Measurements from ENCODE around the gene KIF4A. TPM values are rescaled to one million over a fixed set of nuclear protein-coding genes. Genes with fewer than 3 reads are reported as not detected.
"Not testable (repeated sequence)": the region's sequence is repeated elsewhere in the genome, so short reads cannot be mapped to it uniquely, and the experiment has no call there.

Gene KIF4A
- total RNA-seq, 1 experiment from 2014 or later: 35.8 TPM

GRCh38 chrX:70241501-70241900 lies 48.4 kb upstream of the KIF4A start:
- H3K4me2 ChIP-seq (ENCODE audit: low read length): no peak overlapping the region
- peaks cover 6% of the 10 kb centered on the region for H3K4me1 ChIP-seq (ENCODE audit: insufficient read depth, low read length)
- ChIA-PET CTCF (no interaction called here), POLR2A (ENCODE audit: unreplicated experiment) (no interaction called here)
- DNase-seq (no peak), ATAC-seq (no peak)
- H3K9ac ChIP-seq (ENCODE audit: low read length): no peak overlapping the region
- no peaks in the 10 kb centered on the region for H4K20me1 ChIP-seq (ENCODE audit: low read length)
- H3K27ac ChIP-seq (ENCODE audit: low read length): no peak overlapping the region
- no peaks in the 10 kb centered on the region for H3K36me3 ChIP-seq (ENCODE audit: low read depth, low read length)
- no peaks in the 10 kb centered on the region for H3K27me3 ChIP-seq (ENCODE audit: low read length)
- H3K9me2 ChIP-seq (replicated peaks; ENCODE audit: low read length): no peaks in the 10 kb centered on the region
- no peak overlapping the region for H2AFZ ChIP-seq (ENCODE audit: low read length)
- intact Hi-C loops (cut with micrococcal nuclease): no loop called here
- BruUV-seq (replicated peaks): no TSS peak
- H3F3A ChIP-seq (ENCODE audit: low read length, unreplicated experiment): no peaks in the 10 kb centered on the region
- no peak overlapping the region for H3K4me3 ChIP-seq (ENCODE audit: low read length)
- no peaks in the 10 kb centered on the region for H3K9me3 ChIP-seq (ENCODE audit: low read length)
- TF ChIP-seq EZH2 (IDR thresholded peaks at IDR 0.05; ENCODE audit: low read length, unreplicated experiment) (no peak), EZH2phosphoT487 (IDR thresholded peaks at IDR 0.05; ENCODE audit: borderline replicate concordance, low read length) (no peak), CTCF (conservative IDR thresholded peaks at IDR 0.05; ENCODE audit: low read depth, low read length) (no peak)
- no peaks in the 10 kb centered on the region for H3K79me2 ChIP-seq (ENCODE audit: low read length)

GRCh38 chrX:70243601-70244000 lies 46.3 kb upstream of the KIF4A start:
- ATAC-seq (peak; percentile 47), DNase-seq (peak; percentile 74)
- H3K27me3 ChIP-seq (ENCODE audit: low read length); H3K4me3 ChIP-seq (ENCODE audit: low read length); H3K4me2 ChIP-seq (ENCODE audit: low read length); H3K79me2 ChIP-seq (ENCODE audit: low read length); H3F3A ChIP-seq (ENCODE audit: low read length, unreplicated experiment); CTCF ChIA-PET; H3K9ac ChIP-seq (ENCODE audit: low read length); BruUV-seq (replicated peaks); H3K9me3 ChIP-seq (ENCODE audit: low read length); H3K36me3 ChIP-seq (ENCODE audit: low read depth, low read length); H2AFZ ChIP-seq (ENCODE audit: low read length); H3K9me2 ChIP-seq (replicated peaks; ENCODE audit: low read length); H4K20me1 ChIP-seq (ENCODE audit: low read length); POLR2A ChIA-PET (ENCODE audit: unreplicated experiment); intact Hi-C loops (cut with micrococcal nuclease): not testable (repeated sequence)
- Histone ChIP-seq H3K27ac (ENCODE audit: low read length) (peak overlapping the region; percentile 59; the same call in 1 of the 2 replicates), H3K4me1 (ENCODE audit: insufficient read depth, low read length) (peaks cover 16% of the 10 kb centered on the region)

- POLR2A ChIA-PET (ENCODE audit: unreplicated experiment): no interaction called here
Measured at GRCh38 chrX:70244881-70245280, 45.0 kb upstream of the KIF4A start.

More at GRCh38 chrX:70244881-70245280, 45.0 kb upstream of the KIF4A start:
- Histone ChIP-seq H3K9ac (ENCODE audit: low read length) (no peak overlapping the region), H3K4me2 (ENCODE audit: low read length) (no peak overlapping the region), H3K27me3 (ENCODE audit: low read length) (no peaks in the 10 kb centered on the region), H3K4me3 (ENCODE audit: low read length) (no peak overlapping the region), H3F3A (ENCODE audit: low read length, unreplicated experiment) (no peaks in the 10 kb centered on the region), H3K9me3 (ENCODE audit: low read length) (no peaks in the 10 kb centered on the region), H3K36me3 (ENCODE audit: low read depth, low read length) (no peaks in the 10 kb centered on the region), H3K4me1 (ENCODE audit: insufficient read depth, low read length) (peaks cover 16% of the 10 kb centered on the region), H3K27ac (ENCODE audit: low read length) (no peak overlapping the region), H2AFZ (ENCODE audit: low read length) (no peak overlapping the region), H4K20me1 (ENCODE audit: low read length) (no peaks in the 10 kb centered on the region), H3K9me2 (replicated peaks; ENCODE audit: low read length) (no peaks in the 10 kb centered on the region), H3K79me2 (ENCODE audit: low read length) (no peaks in the 10 kb centered on the region)
- TF ChIP-seq EZH2phosphoT487 (IDR thresholded peaks at IDR 0.05; ENCODE audit: borderline replicate concordance, low read length) (no peak), EZH2 (IDR thresholded peaks at IDR 0.05; ENCODE audit: low read length, unreplicated experiment) (no peak), CTCF (conservative IDR thresholded peaks at IDR 0.05; ENCODE audit: low read depth, low read length) (no peak)
- intact Hi-C loops (cut with micrococcal nuclease): no loop called here
- ATAC-seq: no peak
- no TSS peak for BruUV-seq (replicated peaks)
- no peak for DNase-seq
- CTCF ChIA-PET: no interaction called here

Data from PC-3 (cell line).